Peyer's patch (tissue), 4 donors: Measurements from ENCODE around the gene SIM1.

Experiments
- CTCF ChIP-seq, 6 experiments: fragments of 450-650 bp in 4 of 6; fragments of 200-600 bp in 2 of 6; sonication (generic) in 1 of 6; IDR thresholded peaks; one replicate each; pipeline ENCODE4 v1.5.1; 2017 to 2019; ENCODE audit warnings: antibody characterized with exemption in 6 of 6, mild to moderate bottlenecking in 3 of 6, moderate library complexity in 1 of 6
- POLR2A ChIP-seq, 2 donors: fragments of 450-650 bp; IDR thresholded peaks; one replicate each; pipeline ENCODE4 v1.5.1; 2017; ENCODE audit warnings: antibody characterized with exemption in 2 of 2, mild to moderate bottlenecking in 2 of 2, moderate library complexity in 2 of 2

- TF ChIP-seq CTCF (IDR thresholded peaks at IDR 0.05) (no peak), POLR2A (IDR thresholded peaks at IDR 0.05) (no peak)
Observed at GRCh38 chr6:100466410-100467128, 1.8 kb upstream of the SIM1 start.
